Uterus (tissue), 4 donors: ENCODE measurements around the gene ANKDD1A. TPM values are rescaled to one million over a fixed set of nuclear protein-coding genes. Genes with fewer than 3 reads are reported as not detected.

Source experiments
- DNase-seq, 2 donors: peaks; one replicate each; pipeline ENCODE4 v3.0.0-alpha.2; 2019 to 2020
- H3K27ac ChIP-seq, 2 donors: fragments of 200-600 bp; sonication (generic); 1 replicate in 1 of 2; 2 replicates in 1 of 2; pipeline ENCODE4 v1.5.1; 2016 to 2018
- H3K27me3 ChIP-seq, 2 donors: fragments of 200-600 bp; sonication (generic); one replicate each; pipeline ENCODE4 v1.5.1; 2018 to 2019; ENCODE audit warnings: control low read depth in 1 of 2
- H3K36me3 ChIP-seq, 2 donors: fragments of 200-600 bp; sonication (generic); one replicate each; pipeline ENCODE4 v1.5.1; 2019; ENCODE audit warnings: control low read depth in 1 of 2
- H3K4me1 ChIP-seq, 2 donors: fragments of 200-600 bp; sonication (generic); one replicate each; pipeline ENCODE4 v1.5.1; 2018 to 2019; ENCODE audit warnings: control low read depth in 1 of 2
- H3K4me3 ChIP-seq, 2 donors: fragments of 200-600 bp; sonication (generic); 1 replicate in 1 of 2; 2 replicates in 1 of 2; pipeline ENCODE4 v1.5.1; 2018 to 2019; ENCODE audit warnings: mild to moderate bottlenecking in 1 of 2
- H3K9me3 ChIP-seq, 2 donors: fragments of 200-600 bp; sonication (generic); one replicate each; pipeline ENCODE4 v1.5.1; 2019; ENCODE audit warnings: control low read depth in 1 of 2
- POLR2A ChIP-seq, 2 donors: fragments of 450-650 bp; IDR thresholded peaks; one replicate each; pipeline ENCODE4 v1.6.1; 2016; ENCODE audit warnings: antibody characterized with exemption in 2 of 2, mild to moderate bottlenecking in 1 of 2, moderate library complexity in 1 of 2
- intact Hi-C: fragments of 100-400 bp; cut with DNase I; formaldehyde crosslinking; loops from one replicate; pipeline ENCODE4 v1.15.1; 2023; ENCODE audit warnings: low total_unique reads
- total RNA-seq, 4 donors: library from RNA; depleted of rRNA in 3 of 4; stranded (reverse); fragments of >200 nt in 3 of 4; gene quantifications; one replicate each; pipeline versions ENCODE4 v1.1.0 to v1.2.4, GENCODE V29; 2014 to 2023
- TF ChIP-seq, protein P1 (sequence below), 4 experiments: fragments of 200-600 bp in 2 of 4; fragments of 450-650 bp in 2 of 4; sonication (generic) in 2 of 4; IDR thresholded peaks; one replicate each; pipeline ENCODE4 v1.5.1; 2016 to 2019; ENCODE audit warnings: antibody characterized with exemption in 4 of 4, mild to moderate bottlenecking in 2 of 4, moderate library complexity in 1 of 4
- donor health status: DM: yes; HTN: yes; CAD: no.

Gene ANKDD1A
- total RNA-seq, 4 donors from 2014 or later, result 0.59 to 36.2 (median 17.7) TPM

DNA sequence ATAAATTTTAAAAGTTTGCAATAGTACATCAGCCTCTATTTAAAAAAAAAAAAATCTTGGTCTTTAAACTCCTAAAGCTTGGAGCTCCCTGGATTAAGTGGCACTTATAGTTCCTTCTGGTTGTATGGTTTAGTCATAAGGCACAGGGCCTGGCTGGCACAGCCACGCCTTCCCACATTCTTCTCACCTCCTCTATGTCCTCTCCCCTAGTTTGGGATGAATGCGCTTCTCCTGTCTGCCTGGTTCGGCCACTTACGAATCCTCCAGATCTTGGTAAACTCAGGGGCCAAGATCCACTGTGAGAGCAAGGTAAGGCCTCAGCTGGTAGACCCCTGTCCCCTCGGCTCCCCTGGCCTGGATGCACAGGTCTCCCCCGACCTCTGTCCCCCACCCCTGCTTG is 10.0 kb downstream of the ANKDD1A start:
- no peaks in the 10 kb centered on the region for H3K36me3 ChIP-seq
- H3K4me3 ChIP-seq, result no peak overlapping the region
- no peak for DNase-seq
- intact Hi-C loops, result no loop called here
- peak overlapping the region; percentile 5 to 49 for H3K27ac ChIP-seq
- no peaks in the 10 kb centered on the region for H3K4me1 ChIP-seq
- no peaks in the 10 kb centered on the region for H3K27me3 ChIP-seq
- TF ChIP-seq POLR2A (IDR thresholded peaks at IDR 0.05), result no peak
- TF ChIP-seq, protein P1, sequence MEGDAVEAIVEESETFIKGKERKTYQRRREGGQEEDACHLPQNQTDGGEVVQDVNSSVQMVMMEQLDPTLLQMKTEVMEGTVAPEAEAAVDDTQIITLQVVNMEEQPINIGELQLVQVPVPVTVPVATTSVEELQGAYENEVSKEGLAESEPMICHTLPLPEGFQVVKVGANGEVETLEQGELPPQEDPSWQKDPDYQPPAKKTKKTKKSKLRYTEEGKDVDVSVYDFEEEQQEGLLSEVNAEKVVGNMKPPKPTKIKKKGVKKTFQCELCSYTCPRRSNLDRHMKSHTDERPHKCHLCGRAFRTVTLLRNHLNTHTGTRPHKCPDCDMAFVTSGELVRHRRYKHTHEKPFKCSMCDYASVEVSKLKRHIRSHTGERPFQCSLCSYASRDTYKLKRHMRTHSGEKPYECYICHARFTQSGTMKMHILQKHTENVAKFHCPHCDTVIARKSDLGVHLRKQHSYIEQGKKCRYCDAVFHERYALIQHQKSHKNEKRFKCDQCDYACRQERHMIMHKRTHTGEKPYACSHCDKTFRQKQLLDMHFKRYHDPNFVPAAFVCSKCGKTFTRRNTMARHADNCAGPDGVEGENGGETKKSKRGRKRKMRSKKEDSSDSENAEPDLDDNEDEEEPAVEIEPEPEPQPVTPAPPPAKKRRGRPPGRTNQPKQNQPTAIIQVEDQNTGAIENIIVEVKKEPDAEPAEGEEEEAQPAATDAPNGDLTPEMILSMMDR (IDR thresholded peaks at IDR 0.05), result no peak
- H3K9me3 ChIP-seq, result no peaks in the 10 kb centered on the region

DNA sequence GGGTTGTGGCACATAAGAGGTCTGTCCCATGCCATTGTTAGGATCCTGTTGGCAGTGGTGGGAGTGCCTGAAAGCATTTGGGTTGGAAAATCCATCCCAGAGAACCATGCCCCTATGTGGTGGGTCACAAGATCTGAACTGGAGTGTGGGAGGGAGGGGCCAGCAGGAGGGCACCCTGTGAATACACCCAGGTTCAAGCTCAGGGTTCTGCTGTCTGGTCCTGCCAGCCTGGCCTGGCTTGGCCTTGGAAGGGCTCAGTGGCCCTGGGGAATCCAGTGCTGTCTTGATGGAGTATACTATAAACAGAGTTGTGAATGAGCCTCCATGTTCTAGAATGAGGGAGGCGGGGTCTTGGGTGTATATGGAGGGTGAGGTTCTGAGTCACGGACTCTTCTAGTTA is 11.8 kb downstream of the ANKDD1A start:
- no peak overlapping the region for H3K4me3 ChIP-seq
- intact Hi-C loops, result no loop called here
- no peak overlapping the region for H3K27ac ChIP-seq
- TF ChIP-seq, protein P1 (IDR thresholded peaks at IDR 0.05), result no peak
- TF ChIP-seq POLR2A (IDR thresholded peaks at IDR 0.05), result no peak
- H3K4me1 ChIP-seq, result no peaks in the 10 kb centered on the region
- H3K27me3 ChIP-seq, result no peaks in the 10 kb centered on the region
- H3K36me3 ChIP-seq, result no peaks in the 10 kb centered on the region
- no peaks in the 10 kb centered on the region for H3K9me3 ChIP-seq
- DNase-seq, result peak in 1 of 2 donors; percentile 4

DNA sequence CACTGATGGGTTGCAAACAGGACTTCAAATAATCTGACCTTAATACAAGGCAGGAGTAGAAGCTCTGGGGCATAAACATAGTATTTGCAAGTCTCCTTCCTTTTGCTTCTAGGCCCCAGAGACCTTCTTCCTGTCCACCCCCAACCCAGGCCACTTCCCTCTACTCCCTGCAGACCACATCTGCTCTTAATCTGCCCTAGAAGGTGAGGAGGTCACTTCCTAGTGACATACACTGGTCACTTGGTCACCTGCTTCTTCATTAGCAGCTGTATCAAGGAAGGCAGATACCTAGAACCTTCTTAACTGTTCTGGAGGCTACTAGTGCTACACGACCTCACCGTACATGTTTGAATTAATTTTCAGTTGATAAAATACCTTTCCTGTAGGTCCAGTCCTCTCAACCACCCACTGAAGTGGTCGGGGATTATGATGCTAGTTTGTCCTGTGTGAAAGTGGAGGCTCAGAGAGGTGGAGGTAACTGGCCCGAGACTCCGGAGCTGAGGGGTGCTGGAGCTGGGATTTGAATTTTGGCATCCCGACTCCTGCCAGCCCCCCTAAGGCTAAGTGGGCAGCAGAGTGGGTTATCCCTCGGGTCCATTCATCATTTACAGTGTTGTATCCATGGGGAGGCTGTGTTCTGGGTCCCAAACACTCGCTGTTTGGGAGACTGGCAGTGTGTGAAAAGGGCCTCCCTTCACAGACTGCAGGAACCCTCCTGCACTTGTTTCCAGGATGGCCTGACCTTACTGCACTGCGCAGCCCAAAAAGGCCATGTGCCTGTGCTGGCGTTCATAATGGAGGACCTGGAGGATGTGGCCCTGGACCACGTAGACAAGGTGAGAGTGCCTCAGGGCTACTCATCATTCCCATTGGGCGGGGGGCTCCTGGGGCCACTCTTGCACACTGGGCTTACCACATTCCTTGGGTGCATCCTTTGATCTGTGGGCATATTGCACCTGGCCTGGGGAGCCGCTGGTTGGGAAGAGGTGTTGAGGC is 13.9 kb downstream of the ANKDD1A start:
- no peak overlapping the region for H3K4me3 ChIP-seq
- H3K9me3 ChIP-seq, result no peaks in the 10 kb centered on the region
- TF ChIP-seq, protein P1 (IDR thresholded peaks at IDR 0.05), result no peak
- H3K4me1 ChIP-seq, result no peaks in the 10 kb centered on the region
- no peaks in the 10 kb centered on the region for H3K27me3 ChIP-seq
- no peak overlapping the region for H3K27ac ChIP-seq
- intact Hi-C loops, result no loop called here
- peak in 1 of 2 donors; percentile 7 for DNase-seq
- no peaks in the 10 kb centered on the region for H3K36me3 ChIP-seq

DNA sequence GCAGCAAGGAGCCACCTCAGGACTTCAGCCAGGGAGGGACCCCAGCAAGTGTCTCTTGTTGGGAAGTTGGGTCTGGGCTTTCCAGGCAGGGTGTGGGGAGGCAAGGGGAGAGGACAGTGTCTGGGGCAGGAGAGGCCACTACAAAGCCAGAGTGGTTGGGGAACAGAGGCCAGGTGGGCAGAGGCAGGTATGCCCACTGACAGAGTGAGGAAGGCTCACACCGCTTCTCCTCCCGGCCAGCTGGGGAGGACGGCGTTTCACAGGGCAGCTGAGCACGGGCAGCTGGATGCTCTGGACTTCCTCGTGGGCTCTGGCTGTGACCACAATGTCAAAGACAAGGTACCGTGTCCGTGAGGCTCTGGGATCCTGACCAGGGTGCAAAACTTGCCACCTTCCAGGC is 15.0 kb downstream of the ANKDD1A start:
- H3K4me3 ChIP-seq, result no peak overlapping the region
- no peaks in the 10 kb centered on the region for H3K9me3 ChIP-seq
- peak; percentile 1 to 10 for DNase-seq
- no peaks in the 10 kb centered on the region for H3K27me3 ChIP-seq
- H3K36me3 ChIP-seq, result no peaks in the 10 kb centered on the region
- H3K27ac ChIP-seq, result no peak overlapping the region
- no peaks in the 10 kb centered on the region for H3K4me1 ChIP-seq
- TF ChIP-seq, protein P1 (IDR thresholded peaks at IDR 0.05), result no peak
- TF ChIP-seq POLR2A (IDR thresholded peaks at IDR 0.05), result no peak
- intact Hi-C loops, result no loop called here

DNA sequence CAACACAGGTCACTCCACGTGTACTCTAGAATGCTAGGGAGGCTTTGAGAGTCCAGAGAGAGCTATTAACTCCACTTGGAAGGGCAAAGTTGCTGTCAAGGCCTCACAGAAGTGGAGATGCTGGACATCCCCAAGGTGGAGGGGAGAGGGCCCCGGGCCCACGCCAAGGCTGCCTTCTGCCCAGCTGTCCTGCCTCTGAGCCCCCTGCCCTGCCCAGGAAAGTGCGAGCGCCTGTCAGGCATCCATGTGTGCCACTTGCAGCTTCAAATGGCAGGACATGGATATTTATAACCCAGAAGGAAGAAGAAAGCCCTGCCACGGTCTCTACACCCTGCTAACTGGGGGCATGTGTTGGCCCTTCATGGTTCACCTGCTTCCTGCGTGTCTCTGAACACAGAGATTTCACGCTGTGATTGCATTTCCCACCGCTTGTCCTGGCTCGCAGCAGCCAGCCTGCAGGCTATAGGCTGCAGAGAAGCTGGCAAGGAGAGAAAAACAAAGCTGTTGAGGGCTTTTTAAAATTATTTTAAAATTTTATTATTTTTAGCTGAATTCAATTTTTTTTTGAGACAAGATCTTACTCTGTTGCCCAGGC is 17.0 kb downstream of the ANKDD1A start:
- no peaks in the 10 kb centered on the region for H3K27me3 ChIP-seq
- DNase-seq, result peak; percentile 6 to 10
- H3K36me3 ChIP-seq, result no peaks in the 10 kb centered on the region
- no peaks in the 10 kb centered on the region for H3K9me3 ChIP-seq
- H3K27ac ChIP-seq, result no peak overlapping the region
- no peak overlapping the region for H3K4me3 ChIP-seq
- TF ChIP-seq, protein P1 (IDR thresholded peaks at IDR 0.05), result no peak
- TF ChIP-seq POLR2A (IDR thresholded peaks at IDR 0.05), result no peak
- H3K4me1 ChIP-seq, result no peaks in the 10 kb centered on the region
- intact Hi-C loops, result no loop called here
